GM12878 (cell line): ENCODE measurements around the gene MAL. TPM values are rescaled to one million over a fixed set of nuclear protein-coding genes. Genes with fewer than 3 reads are reported as not detected.

ENCODE experiments used
- ATAC-seq: fragments of 200-7000 bp; cut with Tn5 transposase; 3 replicates; pipeline ENCODE4 v1.9.1; 2020; ENCODE audit warnings: mild to moderate bottlenecking, moderate library complexity
- BruUV-seq: library from RNA; stranded (reverse); fragments of 400-500 nt; replicated peaks from 2 replicates; lab custom pipeline; 2021; lab: Mats Ljungman, UMichigan
- CTCF ChIA-PET: fragments of 300-600 bp; sonication (Branson Sonifier 250); formaldehyde crosslinking; extraction: SDS; loops from one replicate; lab custom pipeline; 2021; ENCODE audit warnings: inconsistent platforms; lab: Yijun Ruan, JAX
- POLR2A ChIA-PET: fragments of 350-600 bp; formaldehyde crosslinking; extraction: SDS; loops from one replicate; lab custom pipeline; 2021; ENCODE audit warnings: inconsistent platforms; lab: Charles Lee
- RAD21 ChIA-PET: fragments of 300-600 bp; sonication (Branson Sonifier 250); formaldehyde crosslinking; loops from one replicate; lab custom pipeline; 2023; ENCODE audit warnings: antibody characterized with exemption; ENCODE audit not compliant: unreplicated experiment; lab: Charles Lee
- SMC1A ChIA-PET: fragments of 300-600 bp; sonication (Branson Sonifier 250); formaldehyde crosslinking; loops from one replicate; lab custom pipeline; 2023; ENCODE audit not compliant: unreplicated experiment, uncharacterized antibody; lab: Charles Lee
- DNase-seq: peaks from one replicate; pipeline ENCODE4 v3.0.0-alpha.2; 2011; ENCODE audit warnings: low read depth, low spot score
- FAIRE-seq: peaks from 3 replicates; lab custom pipeline; 2011; peaks lifted over from hg19 to GRCh38; lab: Jason Lieb, UNC
- H2AFZ ChIP-seq: 2 replicates; pipeline ENCODE4 v1.6.0; 2011; ENCODE audit warnings: low read depth, low read length, control low read depth; ENCODE audit not compliant: control insufficient read depth
- H3K27ac ChIP-seq: 2 replicates; pipeline ENCODE4 v1.5.1; 2011; ENCODE audit warnings: control low read depth; ENCODE audit not compliant: control insufficient read depth, insufficient read depth
- H3K27me3 ChIP-seq, 2 experiments: replicated peaks in 1 of 2; 2 replicates each; pipeline versions ENCODE4 v1.6.0 to v1.6.1; 2011; ENCODE audit warnings: low read length in 1 of 2; ENCODE audit not compliant: control insufficient read depth in 2 of 2, insufficient read depth in 2 of 2
- H3K36me3 ChIP-seq, 2 experiments: 2 replicates each; pipeline ENCODE4 v1.5.1; 2011; ENCODE audit warnings: low read length in 1 of 2; ENCODE audit not compliant: control insufficient read depth in 2 of 2, insufficient read depth in 2 of 2
- H3K4me1 ChIP-seq: 2 replicates; pipeline ENCODE4 v1.6.1; 2011; ENCODE audit warnings: mild to moderate bottlenecking, low read length, moderate library complexity, mixed read lengths; ENCODE audit not compliant: control insufficient read depth, insufficient read depth
- H3K4me2 ChIP-seq: 2 replicates; pipeline ENCODE4 v1.6.0; 2011; ENCODE audit warnings: control low read depth; ENCODE audit not compliant: control insufficient read depth, insufficient read depth
- H3K4me3 ChIP-seq: fragments of 200-600 bp; sonication (generic); 2 replicates; pipeline ENCODE4 v1.5.1; 2016
- H3K79me2 ChIP-seq: 2 replicates; pipeline ENCODE4 v1.6.0; 2011; ENCODE audit warnings: low read length; ENCODE audit not compliant: control insufficient read depth, insufficient read depth
- H3K9ac ChIP-seq: 2 replicates; pipeline ENCODE4 v1.8.0; 2011; ENCODE audit warnings: low read length, control low read depth, mixed read lengths; ENCODE audit not compliant: control insufficient read depth, insufficient read depth
- H3K9me3 ChIP-seq: replicated peaks from 3 replicates; pipeline ENCODE4 v1.5.1; 2011; ENCODE audit warnings: mild to moderate bottlenecking, low read length; ENCODE audit not compliant: control insufficient read depth, insufficient read depth
- H4K20me1 ChIP-seq: 2 replicates; pipeline ENCODE4 v1.6.0; 2011; ENCODE audit not compliant: control insufficient read depth, insufficient read depth
- CHD4 ChIP-seq: fragments of 200-600 bp; sonication (generic); IDR thresholded peaks from 2 replicates; pipeline ENCODE4 v1.6.1; 2016; ENCODE audit warnings: mild to moderate bottlenecking
- CREB1 ChIP-seq: IDR thresholded peaks from 2 replicates; pipeline ENCODE4 v1.6.1; 2012; ENCODE audit warnings: low read depth, mild to moderate bottlenecking, inconsistent platforms
- CUX1 ChIP-seq: IDR thresholded peaks from 2 replicates; pipeline ENCODE4 v1.6.1; 2012; ENCODE audit warnings: improper control_type of control experiment, low read depth, low read length; ENCODE audit not compliant: insufficient replicate concordance
- EGR1 ChIP-seq, 2 experiments: IDR thresholded peaks; 1 replicate in 1 of 2; 2 replicates in 1 of 2; pipeline ENCODE4 v1.6.1; 2011 to 2012; ENCODE audit warnings: low read depth in 2 of 2, low read length in 2 of 2, borderline replicate concordance in 1 of 2, mild to moderate bottlenecking in 1 of 2, moderate library complexity in 1 of 2
- HDAC2 ChIP-seq: fragments of 200-600 bp; sonication (generic); IDR thresholded peaks from 2 replicates; pipeline ENCODE4 v1.6.1; 2017
- KDM1A ChIP-seq: fragments of 200-600 bp; sonication (generic); IDR thresholded peaks from 2 replicates; pipeline ENCODE4 v1.6.1; 2016; ENCODE audit warnings: borderline replicate concordance
- NRF1 ChIP-seq: conservative IDR thresholded peaks from 2 replicates; pipeline ENCODE4 v1.6.1; 2011; ENCODE audit warnings: mild to moderate bottlenecking, low read depth, low read length, improper control_type of control experiment
- POLR2AphosphoS2 ChIP-seq: IDR thresholded peaks from 2 replicates; pipeline ENCODE4 v1.6.1; 2011; ENCODE audit warnings: low read depth, mild to moderate bottlenecking, low read length, improper control_type of control experiment, moderate library complexity
- RCOR1 ChIP-seq: conservative IDR thresholded peaks from 2 replicates; pipeline ENCODE4 v1.6.1; 2012; ENCODE audit warnings: low read depth, low read length, improper control_type of control experiment
- SUZ12 ChIP-seq: fragments of 200-600 bp; sonication (generic); IDR thresholded peaks from one replicate; pipeline ENCODE4 v1.6.1; 2018; ENCODE audit warnings: antibody characterized with exemption, mild to moderate bottlenecking; ENCODE audit not compliant: unreplicated experiment
- TCF7 ChIP-seq: IDR thresholded peaks from 2 replicates; pipeline ENCODE4 v1.6.1; 2014; ENCODE audit warnings: antibody characterized with exemption, borderline replicate concordance
- WRNIP1 ChIP-seq: IDR thresholded peaks from 2 replicates; pipeline ENCODE4 v1.6.1; 2011; ENCODE audit warnings: low read depth, low read length, improper control_type of control experiment, borderline replicate concordance
- WGBS: methylation state at CpG from one replicate; pipeline ENCODE4 v1.1.6; 2016; ENCODE audit warnings: low lambda C conversion rate; ENCODE audit not compliant: insufficient replicate concordance, insufficient coverage; ENCODE audit errors: missing lambda C conversion rate; 5-methylcytosine and 5-hydroxymethylcytosine counted together
- in situ Hi-C: fragments of 300-500 bp; cut with MboI; formaldehyde crosslinking; loops from 9 replicates; pipeline ENCODE4 v1.14.3; 2018; ENCODE audit warnings: mixed read lengths
- intact Hi-C: fragments of 100-400 bp; cut with micrococcal nuclease; formaldehyde crosslinking; loops from one replicate; pipeline ENCODE4 v1.14.2; 2022; ENCODE audit not compliant: unreplicated experiment
- polyA plus RNA-seq, 11 experiments: library from polyadenylated mRNA; depleted of rRNA in 4 of 11; unstranded in 6 of 11; stranded (reverse) in 5 of 11; fragments of >200 nt; fragmentation: Nextera tagmentation in 4 of 11; fragmentation: Illumina TruSeq in 1 of 11; extraction: Ambion mirVana in 4 of 11; extraction: Trizol in 1 of 11; gene quantifications; 1 replicate in 1 of 11; 2 replicates in 10 of 11; pipeline versions ENCODE4 v1.2.1 to v1.2.3, GENCODE V29; 2011 to 2016; ENCODE audit warnings: inconsistent platforms in 2 of 11, missing spikeins in 2 of 11, low read depth in 1 of 11
- total RNA-seq, 4 experiments: library from RNA; depleted of rRNA in 3 of 4; stranded (reverse); fragments of >200 nt in 3 of 4; fragmentation: Illumina TruSeq in 1 of 4; extraction: Trizol in 1 of 4; gene quantifications; 2 replicates each; pipeline versions ENCODE4 v1.2.1 to v1.2.3, GENCODE V29; 2013 to 2021

MAL gene
- total and polyA plus RNA-seq, 10 of the 15 experiments (the other 5 are each of a cell fraction or from before 2014, with no cell fraction given) = 1.3 to 4.5 (median 1.7) TPM

GRCh38 chr2:95040426-95040825 lies 14.9 kb downstream of the MAL start:
- no peaks in the 10 kb centered on the region for H4K20me1 ChIP-seq
- H3K4me2 ChIP-seq = no peak overlapping the region
- SMC1A ChIA-PET = interaction anchor here (0.9 to 4.6 kb wide), 2 partner anchors 18 to 23 kb away, joined by 3 to 44 read pairs; no protein-coding TSS in a partner anchor
- ATAC-seq = no peak
- TF ChIP-seq CUX1 = no peak
- TF ChIP-seq EGR1 (IDR thresholded peaks at IDR 0.05; ENCODE audit: borderline replicate concordance in 1 of 2, low read depth in 2 of 2, low read length in 2 of 2) = no peak
- no peak for TF ChIP-seq NRF1
- TF ChIP-seq KDM1A = no peak
- TF ChIP-seq WRNIP1 = no peak
- TF ChIP-seq SUZ12 = no peak
- TF ChIP-seq RCOR1 = no peak
- no peak for TF ChIP-seq TCF7
- TF ChIP-seq POLR2AphosphoS2 = no peak
- TF ChIP-seq CHD4 = no peak
- TF ChIP-seq CREB1 = no peak
- no peak for TF ChIP-seq HDAC2
- TF ChIP-seq, all 136 proteins: peak for 0
- no peaks in the 10 kb centered on the region for H3K27me3 ChIP-seq
- H2AFZ ChIP-seq = no peak overlapping the region
- H3K9me3 ChIP-seq = no peaks in the 10 kb centered on the region
- 43% methylated on average over 6 of the region's 6 CpGs for WGBS
- no peak overlapping the region for H3K27ac ChIP-seq
- no peak overlapping the region for H3K9ac ChIP-seq
- peaks cover 39% of the 10 kb centered on the region for H3K4me1 ChIP-seq
- H3K4me3 ChIP-seq = no peak overlapping the region
- no peaks in the 10 kb centered on the region for H3K36me3 ChIP-seq
- in situ Hi-C loops (no loop called here), intact Hi-C loops (loop anchor here (5.0 kb wide), 1 partner anchor 37 kb away; no protein-coding TSS in a partner anchor)
- no peaks in the 10 kb centered on the region for H3K79me2 ChIP-seq
- POLR2A ChIA-PET = interaction anchor here (1.3 to 2.4 kb wide), 3 partner anchors 8 to 23 kb away, joined by 3 to 15 read pairs (median 6); no protein-coding TSS in a partner anchor
- no peak for FAIRE-seq
- CTCF ChIA-PET = interaction anchor here (1.6 to 5.2 kb wide), 2 partner anchors 9 to 17 kb away, joined by 5 to 58 read pairs; no protein-coding TSS in a partner anchor
- BruUV-seq = no TSS peak
- no peak for DNase-seq
- RAD21 ChIA-PET = interaction anchor here (4.2 to 4.9 kb wide), 2 partner anchors 16 to 23 kb away, joined by 40 to 61 read pairs; partner anchors contain the start of gene MAL
